RKO (cell line): ENCODE data around the gene CFAP61.

ENCODE experiments used
- DNase-seq: peaks from one replicate; pipeline ENCODE4 v3.0.0-alpha.2; 2016; ENCODE audit warnings: low spot score

CFAP61 gene

DNA sequence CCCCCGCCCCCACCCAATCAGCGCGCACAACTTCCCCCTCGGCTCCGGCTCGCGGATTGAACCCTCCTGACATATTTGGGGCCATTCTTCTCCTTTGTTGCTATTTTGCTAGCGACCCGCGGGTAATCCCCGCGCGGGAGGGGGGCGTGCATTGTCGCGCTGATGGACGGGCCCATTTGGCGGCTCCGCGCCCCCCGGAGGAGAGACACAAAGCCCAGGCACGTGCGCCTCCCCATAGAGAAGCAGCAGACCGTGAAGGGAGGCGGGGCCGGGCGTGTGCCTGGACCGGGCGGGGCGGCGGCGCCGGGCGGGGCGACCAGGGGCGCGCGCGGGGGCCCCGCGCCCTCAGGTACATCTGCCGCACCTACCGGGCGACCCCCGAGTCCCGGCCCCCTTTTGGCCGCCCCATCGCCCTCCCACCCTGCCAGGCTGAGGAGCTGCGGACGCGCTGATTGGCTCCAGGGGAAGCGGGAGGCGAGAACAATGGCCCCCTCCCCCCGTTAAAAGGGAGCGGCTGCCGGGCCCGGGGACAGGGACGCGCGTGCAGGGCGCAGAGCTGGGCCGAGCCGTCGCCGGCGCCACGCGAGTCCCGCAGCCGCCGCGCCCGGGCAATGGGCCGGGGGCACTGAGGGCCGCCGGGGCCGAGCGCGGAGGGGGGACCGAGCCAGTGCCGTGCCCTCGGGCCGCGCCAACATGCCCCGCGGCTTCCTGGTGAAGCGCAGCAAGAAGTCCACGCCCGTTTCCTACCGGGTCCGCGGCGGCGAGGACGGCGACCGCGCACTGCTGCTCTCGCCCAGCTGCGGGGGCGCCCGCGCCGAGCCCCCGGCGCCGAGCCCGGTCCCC, 315.5 kb downstream of the CFAP61 start, which contains the start of gene INSM1:
INSM1 (plus strand) TSS at position 530 of the 843 bp plus-strand sequence; CDS start at position 694, 164 bp downstream.
- no peak for DNase-seq

- DNase-seq = no peak
These were observed 316.3 kb downstream of the CFAP61 start for GRCh38 chr20:20368418-20369249.

GRCh38 chr20:20369250-20370093, 317.1 kb downstream of the CFAP61 start:
- DNase-seq = no peak

- DNase-seq = no peak
These were observed 317.8 kb downstream of the CFAP61 start for GRCh38 chr20:20370094-20370575.

DNA sequence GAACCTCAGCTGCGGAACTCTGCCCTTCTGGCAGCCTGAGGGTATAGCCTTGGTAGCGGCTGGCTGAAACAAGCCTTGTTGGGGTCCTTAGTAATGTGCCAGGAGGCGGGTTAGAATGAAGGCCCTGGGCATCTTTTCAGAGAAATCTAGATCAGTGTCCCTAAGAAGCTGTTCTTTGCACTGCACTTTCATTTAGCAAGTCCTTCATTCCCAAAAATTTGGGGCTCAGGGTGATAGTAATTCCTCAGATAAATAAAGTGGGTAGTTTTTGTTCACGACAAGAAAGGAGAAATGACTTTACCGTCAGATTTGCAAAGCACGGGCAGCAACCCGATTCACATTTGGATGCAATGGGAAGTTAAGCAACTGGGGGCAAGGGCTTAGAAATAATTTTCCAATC, 318.8 kb downstream of the CFAP61 start:
- no peak for DNase-seq

DNA sequence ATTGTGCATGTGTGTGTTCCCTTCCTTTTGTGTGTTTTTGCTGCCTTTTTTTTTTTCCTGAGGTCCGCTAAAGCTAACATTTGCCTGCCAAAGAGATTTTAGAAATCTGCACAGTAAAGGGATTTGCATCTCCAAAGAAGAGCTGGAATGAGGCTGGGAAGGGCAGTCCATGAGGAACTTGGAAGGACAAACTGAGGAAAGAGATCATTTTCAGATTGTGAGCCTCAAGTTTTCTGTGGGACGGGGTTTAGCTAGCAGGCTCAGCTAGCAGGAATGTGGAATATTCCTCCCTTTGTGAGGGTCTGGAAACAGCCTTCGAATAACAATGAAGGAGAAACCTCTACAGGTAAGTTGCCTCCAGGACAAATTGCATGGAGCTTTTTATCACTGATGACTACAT, 319.3 kb downstream of the CFAP61 start:
- no peak for DNase-seq

GRCh38 chr20:20373091-20373571, 320.8 kb downstream of the CFAP61 start:
- DNase-seq = peak; percentile 20

DNA sequence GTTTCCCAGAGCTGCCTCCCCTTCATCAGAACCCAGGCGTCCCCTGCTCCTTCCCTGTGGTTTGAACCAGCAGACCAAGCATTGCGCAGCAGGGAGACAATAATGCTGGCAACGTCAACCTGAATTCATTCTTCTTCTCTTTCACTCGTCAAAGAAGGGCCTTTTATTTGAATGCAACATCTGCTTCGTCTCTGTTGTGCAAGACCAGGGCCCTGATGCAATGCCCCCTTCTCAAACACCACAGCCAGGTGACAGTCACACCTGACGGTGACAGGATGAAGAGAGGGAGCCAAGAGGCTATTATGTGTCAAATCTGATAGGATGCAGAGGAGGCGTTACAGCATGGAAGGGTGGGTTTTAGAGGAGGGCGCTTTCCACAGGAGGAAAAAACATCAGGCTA, 323.5 kb downstream of the CFAP61 start:
- no peak for DNase-seq

GRCh38 chr20:20386192-20386591, 333.9 kb downstream of the CFAP61 start:
- no peak for DNase-seq

DNA sequence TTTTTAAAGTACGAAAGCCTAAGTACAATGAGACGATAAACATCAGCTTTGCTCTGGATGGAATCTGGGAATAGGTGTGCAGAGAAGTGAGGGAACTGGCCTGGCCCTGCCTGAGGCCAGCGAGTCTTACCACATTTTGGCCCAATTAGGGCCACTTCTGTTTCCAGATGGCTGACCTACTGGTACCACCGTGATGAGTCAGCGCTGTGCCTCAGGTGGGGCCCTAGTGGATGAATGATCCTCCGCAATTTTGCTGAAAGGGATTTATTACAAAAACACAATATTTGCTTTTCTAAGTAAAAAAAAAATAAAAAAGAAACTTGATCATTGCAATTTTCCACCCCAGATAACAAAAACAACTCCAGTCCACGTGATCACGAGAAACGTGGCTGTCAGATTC, 338.1 kb downstream of the CFAP61 start:
- DNase-seq = no peak

DNA sequence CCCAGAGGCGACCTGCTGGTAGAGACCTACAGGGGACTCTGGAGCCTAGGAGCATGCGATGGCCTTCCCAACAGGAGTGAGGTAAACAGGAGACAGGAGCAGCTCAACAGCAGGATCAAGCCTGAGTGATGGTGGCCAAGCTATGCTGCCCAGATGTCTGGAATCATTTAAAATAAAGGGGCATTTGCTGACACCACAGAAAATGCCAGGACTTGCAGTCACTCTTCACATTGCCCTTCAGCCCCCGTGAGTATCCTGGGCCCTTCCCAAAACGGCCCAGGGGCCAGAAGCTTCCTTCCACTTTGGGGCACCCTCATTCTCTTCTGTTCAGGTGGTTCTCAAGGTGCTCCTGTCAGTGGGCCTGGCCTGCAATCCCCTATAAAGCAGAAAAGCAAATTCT, 338.8 kb downstream of the CFAP61 start:
- no peak for DNase-seq

DNA sequence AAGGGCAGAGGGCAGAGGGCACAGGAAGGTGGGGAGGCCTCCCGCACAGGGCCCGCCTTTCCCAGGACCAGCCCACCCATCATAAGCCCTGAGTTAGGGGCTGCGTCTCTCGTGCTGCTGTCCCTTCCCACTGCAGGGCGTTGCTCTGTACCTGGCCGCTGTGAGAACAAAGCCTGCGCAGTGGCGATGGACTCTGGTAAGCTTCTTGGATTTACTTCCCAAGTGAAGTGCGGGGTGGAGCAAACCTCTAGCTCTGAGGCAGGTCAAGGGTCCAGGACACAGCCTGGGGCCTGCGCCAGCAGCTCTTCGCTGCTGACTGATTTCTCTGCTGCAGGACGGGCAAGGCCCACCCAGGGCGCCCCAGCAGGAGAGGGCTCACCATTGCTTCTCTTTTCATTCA, 339.4 kb downstream of the CFAP61 start:
- DNase-seq = no peak

DNA sequence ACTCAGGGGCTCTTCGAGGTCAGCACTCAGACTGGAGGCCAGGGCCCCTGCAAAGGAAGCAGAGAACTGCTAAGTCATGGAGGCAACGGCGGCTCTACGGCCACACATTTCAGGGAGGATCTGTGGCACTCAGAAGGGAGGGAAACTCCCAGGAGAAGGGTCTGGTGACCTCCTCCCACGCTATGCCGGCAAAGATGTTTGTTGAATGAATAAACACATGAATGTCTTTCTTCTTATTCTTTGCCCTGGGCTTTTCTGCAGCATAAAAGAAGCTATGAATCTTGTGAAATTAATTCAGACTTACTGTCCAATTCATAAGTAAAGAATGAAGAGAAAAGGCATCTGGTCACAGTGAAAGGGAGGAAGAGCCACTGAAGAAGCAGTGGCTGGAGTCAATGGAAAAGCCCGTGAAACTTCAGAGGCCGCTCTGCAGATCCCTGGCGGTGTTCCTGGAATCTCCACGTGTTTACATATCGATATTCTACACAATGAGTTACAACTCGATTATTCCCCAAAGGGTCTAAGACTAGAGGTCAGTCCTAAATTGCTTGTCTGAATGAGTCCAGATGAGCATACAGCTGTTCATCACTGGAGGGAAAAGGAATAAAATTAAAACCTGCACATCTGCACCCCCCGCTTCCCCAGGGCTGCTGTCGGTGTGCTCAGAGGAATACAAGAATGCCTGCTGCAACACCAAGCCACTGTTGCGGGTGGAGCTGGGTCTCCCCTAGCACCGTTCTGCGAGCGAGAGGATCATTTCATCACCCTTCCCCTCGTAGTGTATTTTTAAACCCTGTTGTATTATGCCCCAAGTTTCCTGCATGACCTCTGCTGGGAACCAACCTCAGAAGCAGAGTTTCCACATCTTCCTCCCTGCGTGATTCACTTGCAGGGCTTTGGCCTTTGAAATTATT, 341.1 kb downstream of the CFAP61 start:
- DNase-seq = no peak

DNA sequence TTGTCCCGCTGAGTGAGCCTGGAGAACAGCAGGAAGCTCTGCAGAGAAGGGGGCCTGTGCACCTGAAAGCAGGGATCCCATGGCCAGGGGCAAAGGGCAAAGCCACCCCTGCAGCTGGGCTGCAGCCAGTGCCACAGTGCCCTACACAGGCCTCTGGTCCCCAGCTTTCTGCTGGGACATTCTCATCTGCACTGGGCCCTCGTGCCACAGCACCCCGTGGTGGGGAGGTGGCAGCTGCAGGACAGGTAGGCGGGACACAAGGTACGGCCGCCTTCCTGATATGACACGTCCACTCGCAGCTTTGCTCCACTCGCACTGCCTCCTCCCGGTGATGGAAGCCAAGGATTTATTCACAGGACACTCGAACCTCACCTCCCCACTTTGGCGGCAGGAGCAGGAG, 342.8 kb downstream of the CFAP61 start:
- no peak for DNase-seq

GRCh38 chr20:20395903-20396568, 343.7 kb downstream of the CFAP61 start:
- no peak for DNase-seq

- DNase-seq = no peak
These were observed 344.5 kb downstream of the CFAP61 start for GRCh38 chr20:20396794-20397193.

GRCh38 chr20:20398123-20398522, 345.8 kb downstream of the CFAP61 start:
- no peak for DNase-seq

GRCh38 chr20:20399531-20400500, 347.5 kb downstream of the CFAP61 start:
- DNase-seq = no peak

- DNase-seq = no peak
These were observed 349.7 kb downstream of the CFAP61 start for GRCh38 chr20:20401991-20402390.
